ENCODE results near the gene ARHGAP6. TPM values are rescaled to one million over a fixed set of nuclear protein-coding genes. Genes with fewer than 3 reads are reported as not detected.

The ARHGAP6 gene, protein sequence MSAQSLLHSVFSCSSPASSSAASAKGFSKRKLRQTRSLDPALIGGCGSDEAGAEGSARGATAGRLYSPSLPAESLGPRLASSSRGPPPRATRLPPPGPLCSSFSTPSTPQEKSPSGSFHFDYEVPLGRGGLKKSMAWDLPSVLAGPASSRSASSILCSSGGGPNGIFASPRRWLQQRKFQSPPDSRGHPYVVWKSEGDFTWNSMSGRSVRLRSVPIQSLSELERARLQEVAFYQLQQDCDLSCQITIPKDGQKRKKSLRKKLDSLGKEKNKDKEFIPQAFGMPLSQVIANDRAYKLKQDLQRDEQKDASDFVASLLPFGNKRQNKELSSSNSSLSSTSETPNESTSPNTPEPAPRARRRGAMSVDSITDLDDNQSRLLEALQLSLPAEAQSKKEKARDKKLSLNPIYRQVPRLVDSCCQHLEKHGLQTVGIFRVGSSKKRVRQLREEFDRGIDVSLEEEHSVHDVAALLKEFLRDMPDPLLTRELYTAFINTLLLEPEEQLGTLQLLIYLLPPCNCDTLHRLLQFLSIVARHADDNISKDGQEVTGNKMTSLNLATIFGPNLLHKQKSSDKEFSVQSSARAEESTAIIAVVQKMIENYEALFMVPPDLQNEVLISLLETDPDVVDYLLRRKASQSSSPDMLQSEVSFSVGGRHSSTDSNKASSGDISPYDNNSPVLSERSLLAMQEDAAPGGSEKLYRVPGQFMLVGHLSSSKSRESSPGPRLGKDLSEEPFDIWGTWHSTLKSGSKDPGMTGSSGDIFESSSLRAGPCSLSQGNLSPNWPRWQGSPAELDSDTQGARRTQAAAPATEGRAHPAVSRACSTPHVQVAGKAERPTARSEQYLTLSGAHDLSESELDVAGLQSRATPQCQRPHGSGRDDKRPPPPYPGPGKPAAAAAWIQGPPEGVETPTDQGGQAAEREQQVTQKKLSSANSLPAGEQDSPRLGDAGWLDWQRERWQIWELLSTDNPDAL (N-terminal part only)
- 0.02 to 0.14 TPM (median 0.11 TPM) in 3 of 5 replicates, not detected in the others for total RNA-seq (2022; extraction: Qiagen RNA extraction)

DNA sequence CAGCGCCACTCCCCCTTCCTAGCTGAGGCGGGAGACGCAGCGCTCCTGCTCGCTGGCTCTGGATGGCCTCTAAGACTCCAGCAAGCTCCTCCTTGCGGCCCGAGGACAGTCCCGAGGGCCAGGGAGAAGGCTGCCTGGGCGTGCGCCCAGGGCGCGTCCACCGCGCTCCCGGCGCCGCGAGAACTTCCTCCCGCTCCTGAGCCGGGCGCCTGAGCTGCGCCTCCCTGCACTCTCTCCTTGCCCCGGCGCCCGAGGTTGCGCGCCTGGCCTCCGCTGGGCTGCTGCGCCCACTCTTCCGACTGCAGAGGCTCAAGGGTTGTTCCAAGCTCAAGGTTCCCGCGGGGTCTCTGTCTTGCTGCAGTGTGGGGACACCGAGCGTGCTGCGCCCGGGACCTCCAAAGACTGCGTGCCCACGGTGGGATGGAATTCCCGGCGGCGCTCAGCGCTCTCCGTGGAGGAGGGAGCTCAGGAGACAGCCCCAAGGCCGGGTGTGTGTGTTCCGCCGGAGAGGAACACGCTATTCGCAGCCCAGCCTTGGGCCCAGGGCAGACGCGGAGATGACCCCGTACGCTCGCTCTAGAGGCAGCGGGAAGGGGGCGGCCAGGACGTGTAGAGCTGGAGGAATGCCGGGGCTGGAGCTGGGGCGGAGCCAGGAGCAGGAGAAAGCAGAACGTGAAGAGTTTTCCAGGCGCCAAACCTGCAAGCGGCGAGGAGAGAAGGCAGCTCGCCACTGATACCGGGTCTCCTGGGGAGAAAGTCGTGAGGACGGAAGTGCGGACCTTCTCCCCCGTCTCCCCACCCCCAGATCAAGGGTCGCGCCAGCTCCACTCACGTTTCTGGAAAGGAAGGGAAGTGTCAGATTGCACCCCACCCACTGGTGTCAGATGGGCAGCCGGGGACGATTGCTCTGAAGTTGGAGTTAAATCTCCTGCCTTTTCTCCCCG, at the start of gene ARHGAP6:
ARHGAP6 (minus strand) TSS at position 753 of the 944 bp plus-strand sequence. CDS start 1,092 bp downstream, outside the sequence.

DNA sequence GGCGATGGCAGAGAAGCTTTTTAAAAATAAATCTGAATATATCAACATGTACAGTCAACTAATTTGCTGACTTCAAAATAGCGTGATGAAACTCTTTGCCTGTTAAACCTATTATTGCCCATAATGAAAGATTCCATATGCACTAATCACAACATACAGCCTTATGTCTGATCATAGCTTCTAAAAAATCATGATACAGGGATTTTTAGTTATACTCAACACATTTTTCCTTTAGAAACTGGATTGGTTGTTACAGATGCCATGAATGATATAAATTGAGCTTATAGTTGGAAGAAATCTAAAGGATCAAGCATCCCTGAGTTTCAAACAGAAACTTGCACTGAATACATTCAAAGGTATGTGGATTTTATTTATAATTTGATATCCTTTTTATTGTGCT, 372.6 kb downstream of the ARHGAP6 start, which contains the start of gene AMELX:
AMELX (plus strand) TSS at position 301 of the 400 bp plus-strand sequence. CDS start 1,376 bp downstream, outside the sequence.

DNA sequence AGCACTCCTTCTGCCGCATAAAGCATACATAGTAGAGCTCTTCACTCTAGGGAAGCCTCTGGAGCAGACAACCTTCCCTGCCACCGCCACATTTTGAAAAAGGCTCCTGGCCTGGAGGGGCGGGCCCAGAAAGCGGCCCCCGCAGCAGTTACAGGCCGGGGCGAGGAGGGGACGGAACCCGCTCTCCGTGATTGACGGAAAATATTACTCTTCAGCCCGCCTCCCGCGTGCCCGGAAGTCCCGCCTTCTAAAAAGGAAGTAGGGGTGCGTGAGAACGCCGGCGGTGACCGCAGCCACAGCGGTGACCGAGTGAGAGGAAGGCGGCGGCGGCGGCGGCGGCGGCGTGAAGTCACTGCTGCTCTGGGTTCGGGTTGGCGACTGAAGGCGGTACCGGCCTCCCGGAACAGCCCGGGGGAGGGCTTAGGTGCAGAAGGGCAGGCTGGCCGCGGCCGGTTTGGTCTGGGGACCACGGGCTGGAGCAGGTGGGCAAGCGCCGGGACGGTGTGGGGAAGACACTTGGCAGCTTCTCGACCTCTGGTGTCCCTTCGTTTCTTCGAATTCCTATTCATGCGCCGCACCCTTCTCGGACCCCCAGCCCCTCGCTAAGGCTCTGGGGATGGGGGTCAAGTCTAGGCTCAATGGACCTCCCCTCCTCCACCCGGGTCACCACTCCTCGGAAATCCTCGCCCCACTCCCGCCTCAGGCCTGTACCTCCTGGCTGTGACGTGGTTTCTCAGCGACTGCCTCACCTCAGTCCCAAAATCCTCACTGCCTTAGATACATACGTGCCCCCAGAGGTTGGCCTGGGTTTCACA, 554.5 kb downstream of the ARHGAP6 start, which contains the start of gene HCCS:
HCCS (plus strand) TSS at position 296 of the 815 bp plus-strand sequence. CDS start 729 bp downstream, outside the sequence.

Other genes with a start within 250 kb of the ARHGAP6 start
- gene MSL3, start 92.3 kb upstream of the ARHGAP6 start, total RNA-seq (2022; extraction: Qiagen RNA extraction): 18.2 to 21.9 TPM (median 21.4 TPM) in 5 replicates